HepG2 (cell line): ENCODE data around the gene FGF1.

ENCODE experiments used
- CBX2 ChIP-seq, 2 experiments: fragments of 200-600 bp in 1 of 2; sonication (generic); formaldehyde crosslinking in 1 of 2; IDR thresholded peaks; 2 replicates each; pipeline versions ENCODE4 v1.7.0 to v1.8.1; 2018 to 2022; ENCODE audit warnings: low read depth in 2 of 2, low read length in 1 of 2, mild to moderate bottlenecking in 1 of 2, missing genetic modification reagents in 1 of 2
- CHCHD3 ChIP-seq: sonication (generic); formaldehyde crosslinking; IDR thresholded peaks from 2 replicates; pipeline ENCODE4 v1.8.0; 2022; ENCODE audit warnings: mild to moderate bottlenecking, missing genetic modification reagents, moderate library complexity
- ETV6 ChIP-seq: sonication (generic); formaldehyde crosslinking; conservative IDR thresholded peaks from 2 replicates; pipeline ENCODE4 v1.4.0; 2020; ENCODE audit warnings: missing genetic modification reagents
- FOXO1 ChIP-seq: sonication (generic); formaldehyde crosslinking; IDR thresholded peaks from 2 replicates; pipeline ENCODE4 v1.4.0; 2020; ENCODE audit warnings: missing genetic modification reagents
- GTF2F1 ChIP-seq: fragments of 150-350 bp; IDR thresholded peaks from 2 replicates; pipeline ENCODE4 v1.6.1; 2014; ENCODE audit warnings: low read length
- ISL2 ChIP-seq: sonication (generic); formaldehyde crosslinking; IDR thresholded peaks from 2 replicates; pipeline ENCODE4 v1.5.0; 2020; ENCODE audit warnings: missing genetic modification reagents
- PCBP2 ChIP-seq: fragments of 200-400 bp; formaldehyde crosslinking; optimal IDR thresholded peaks from 2 replicates; pipeline ENCODE3; 2018; ENCODE audit warnings: low read length, low read depth; ENCODE audit not compliant: poor library complexity, severe bottlenecking
- REST ChIP-seq, 2 experiments: IDR thresholded peaks; 2 replicates each; pipeline ENCODE4 v1.6.1; 2011 to 2012; ENCODE audit warnings: low read length in 2 of 2, borderline replicate concordance in 1 of 2, low read depth in 1 of 2, mild to moderate bottlenecking in 1 of 2, moderate library complexity in 1 of 2

GRCh38 chr5:142636093-142636492 is 49.8 kb downstream of the FGF1 start:
- TF ChIP-seq ETV6 (no peak), REST (IDR thresholded peaks at IDR 0.05; ENCODE audit: borderline replicate concordance in 1 of 2, low read depth in 1 of 2, low read length in 2 of 2) (no peak), ISL2 (CRISPR knock-in tag) (no peak), FOXO1 (no peak), PCBP2 (no peak), CHCHD3 (CRISPR knock-in tag) (no peak), GTF2F1 (no peak), CBX2 (IDR thresholded peaks at IDR 0.05; ENCODE audit: low read depth, low read length) (no peak), CBX2 (CRISPR knock-in tag; IDR thresholded peaks at IDR 0.05; ENCODE audit: low read depth) (no peak)
